CD4-positive, alpha-beta T cell treated with Interleukin-21 for 1 hour (primary cell): ENCODE results near the gene DIAPH3.

ENCODE experiments used
- DNase-seq: peaks from one replicate; pipeline ENCODE4 v3.0.0-alpha.2; 2020

DIAPH3 gene

DNA sequence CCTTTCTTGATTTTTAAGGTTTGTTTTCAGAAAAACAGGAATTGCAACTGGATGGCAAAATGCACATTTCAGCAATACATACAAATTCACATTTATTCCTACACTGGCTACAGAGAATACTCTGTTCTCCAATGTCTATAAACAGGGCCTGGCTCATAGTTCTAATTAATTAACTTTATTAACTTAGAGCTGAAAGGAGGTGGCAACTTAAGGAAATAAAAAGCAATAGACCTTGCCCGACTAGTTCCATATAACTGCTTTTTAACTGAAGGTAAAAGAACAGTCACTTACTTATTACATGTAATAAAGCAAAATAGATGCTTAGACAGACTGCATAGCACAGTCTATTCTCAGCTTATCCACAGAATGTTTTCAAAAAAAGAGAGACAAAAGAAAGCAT, 498.5 kb downstream of the DIAPH3 start:
- DNase-seq: no peak

GRCh38 chr13:59664586-59664985, 499.1 kb downstream of the DIAPH3 start:
- no peak for DNase-seq

GRCh38 chr13:59663707-59664106, 500.0 kb downstream of the DIAPH3 start:
- DNase-seq: no peak

- DNase-seq: no peak
Measured at GRCh38 chr13:59660582-59660981, 503.1 kb downstream of the DIAPH3 start.

DNA sequence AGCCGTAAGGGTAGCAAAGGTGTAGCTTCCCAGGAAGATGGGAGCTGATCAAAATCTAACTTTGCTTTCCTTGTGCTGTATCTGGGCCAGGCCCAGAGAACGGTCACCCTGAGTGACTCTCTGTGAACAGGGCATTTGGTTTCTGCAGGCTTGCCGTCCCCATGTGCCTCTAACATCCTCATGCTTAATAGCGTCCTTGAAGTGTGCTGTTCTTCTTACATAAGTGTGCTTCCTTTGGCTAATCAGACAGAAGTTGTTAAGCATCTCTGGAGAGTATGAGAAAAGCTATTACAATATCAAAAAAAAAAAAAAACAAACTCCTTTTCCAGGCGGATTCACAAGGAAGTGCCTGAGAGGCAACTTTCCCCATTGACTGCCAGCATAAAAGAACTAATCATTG, 503.7 kb downstream of the DIAPH3 start:
- DNase-seq: no peak

DNA sequence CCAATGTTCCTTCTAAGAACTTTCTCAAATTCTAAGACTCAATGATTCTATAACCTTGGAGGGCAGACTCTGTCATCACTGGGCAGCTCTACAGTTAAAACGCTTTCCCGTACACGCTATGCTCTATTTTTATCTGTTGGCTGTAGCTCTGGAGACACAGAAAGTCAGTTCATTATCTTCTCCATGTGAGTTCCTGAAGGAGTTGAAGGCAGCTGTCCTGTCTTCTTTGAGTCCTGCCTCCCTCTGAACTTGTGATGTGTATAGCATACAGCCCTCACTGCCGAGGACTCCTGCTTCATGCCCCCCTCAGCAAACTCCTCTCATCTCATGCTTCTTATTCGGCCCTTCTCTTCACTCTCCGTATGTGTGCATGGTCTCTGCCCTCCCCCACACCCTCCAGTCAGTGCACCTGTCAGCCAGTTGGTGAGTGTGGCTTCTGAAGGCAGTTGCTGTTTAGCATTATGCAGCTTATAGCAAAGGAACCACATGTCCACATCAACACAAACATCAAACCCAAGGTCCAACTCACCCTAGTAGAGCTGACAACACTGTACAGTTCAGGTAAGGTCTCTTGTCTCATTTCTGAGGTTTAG, 504.9 kb downstream of the DIAPH3 start:
- DNase-seq: no peak

DNA sequence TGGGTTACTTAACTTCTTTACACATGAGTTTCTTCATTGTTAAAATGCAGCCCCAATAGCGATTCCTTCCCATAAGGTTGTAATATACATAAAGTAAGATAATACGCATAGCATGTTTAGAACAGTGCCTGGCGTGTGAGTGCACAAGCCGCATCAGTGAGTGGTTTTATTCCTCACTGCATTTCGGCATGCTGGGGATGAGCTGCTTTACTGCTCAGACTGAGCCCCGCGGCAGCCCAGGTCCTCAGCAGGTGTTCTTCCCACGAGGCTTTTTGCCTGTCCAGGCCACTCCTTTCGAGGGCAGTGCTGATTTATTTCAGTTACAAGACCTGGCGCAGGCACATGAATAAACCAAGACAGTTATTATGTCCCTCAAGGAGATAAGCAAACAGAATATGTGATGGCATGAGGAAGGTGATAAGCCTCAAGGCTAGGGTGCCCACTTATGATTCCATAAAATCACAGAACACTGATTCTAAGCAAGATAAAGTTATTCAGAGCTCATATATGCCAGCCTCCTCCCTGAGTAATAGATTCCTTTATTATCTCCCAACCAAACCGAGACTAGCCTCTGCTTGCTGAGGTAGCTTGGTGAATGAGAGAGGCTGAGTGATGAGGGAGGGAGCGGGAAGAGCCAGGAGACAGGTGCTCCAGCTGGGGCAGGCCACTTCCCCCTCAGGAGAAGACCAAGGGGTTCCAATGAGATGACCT, 505.5 kb downstream of the DIAPH3 start:
- no peak for DNase-seq

- no peak for DNase-seq
Measured at GRCh38 chr13:59653916-59654315, 509.8 kb downstream of the DIAPH3 start.

DNA sequence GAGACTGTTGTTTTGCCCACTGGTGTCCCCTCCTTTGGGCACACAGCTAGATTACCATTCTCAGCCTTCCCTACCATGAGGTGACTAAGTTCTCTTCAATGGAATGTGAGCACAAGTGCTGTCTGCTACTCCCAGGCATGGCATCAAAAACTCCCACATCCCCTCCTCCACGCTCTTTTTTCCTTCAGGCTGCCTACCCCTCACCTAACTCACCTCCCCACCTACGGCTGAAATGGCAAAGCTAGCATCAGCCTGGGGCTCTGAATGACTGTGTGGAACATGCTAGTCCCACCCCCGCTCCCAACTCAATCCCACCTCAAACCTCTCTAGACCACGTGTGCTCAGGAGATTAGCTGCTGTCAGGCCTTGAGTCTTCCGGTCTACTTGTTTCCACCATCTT, 512.2 kb downstream of the DIAPH3 start:
- no peak for DNase-seq

DNA sequence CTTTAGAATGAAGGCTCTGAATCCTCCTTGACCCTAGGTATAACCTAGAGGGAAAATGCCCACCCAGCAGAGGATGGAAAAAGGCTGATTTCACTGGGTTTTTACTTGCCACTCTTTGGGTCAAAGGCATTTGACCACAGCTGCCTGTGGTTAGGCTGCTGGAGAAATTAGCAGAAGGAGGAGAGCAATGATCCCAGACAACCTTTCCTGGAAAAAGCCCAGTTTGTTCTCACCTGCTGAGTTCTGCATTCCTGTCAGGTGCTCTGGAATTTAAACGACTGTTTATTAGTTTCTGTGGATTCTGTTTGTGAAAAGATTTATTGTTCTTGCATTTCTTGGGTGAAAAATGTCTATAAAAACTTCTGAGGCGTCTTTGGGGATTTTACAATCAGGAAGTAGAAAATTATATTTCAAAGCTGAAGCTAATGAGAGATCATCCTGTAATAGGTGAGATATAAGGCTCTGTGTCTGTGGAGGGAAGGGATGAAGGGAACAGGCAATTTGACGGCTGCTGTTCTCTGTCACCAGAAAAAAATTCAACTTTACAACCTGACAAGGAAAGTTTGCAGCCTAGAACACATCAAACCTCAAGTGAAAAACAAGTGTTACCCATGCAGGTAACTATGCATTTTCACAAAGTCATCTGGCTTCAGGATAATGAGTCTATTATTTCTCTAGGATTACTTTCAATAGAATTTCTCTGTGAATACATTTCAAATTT, 519.7 kb downstream of the DIAPH3 start:
- no peak for DNase-seq

DNA sequence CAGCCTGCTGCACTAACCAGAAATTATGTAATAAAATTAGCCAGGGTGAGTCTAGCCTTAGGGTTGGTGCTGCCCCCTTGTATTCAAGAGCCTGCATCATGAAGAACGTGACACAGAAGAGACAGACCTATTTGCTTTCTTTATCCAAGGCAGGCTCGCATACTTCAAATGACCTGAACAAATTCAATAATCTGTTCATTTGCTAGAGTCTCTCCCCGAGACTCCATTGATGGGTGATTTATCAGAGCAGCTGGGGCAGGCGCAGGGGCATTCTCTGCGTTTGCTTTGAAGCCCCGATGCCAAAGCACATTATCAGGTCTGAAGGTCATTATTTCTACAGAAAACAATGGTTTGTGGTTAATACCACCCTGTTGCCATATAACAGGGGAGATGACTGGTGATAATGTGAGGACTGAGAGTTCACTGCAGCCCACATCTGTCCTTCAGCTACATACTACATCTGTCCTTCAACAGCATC, 520.3 kb downstream of the DIAPH3 start:
- DNase-seq: no peak

DNA sequence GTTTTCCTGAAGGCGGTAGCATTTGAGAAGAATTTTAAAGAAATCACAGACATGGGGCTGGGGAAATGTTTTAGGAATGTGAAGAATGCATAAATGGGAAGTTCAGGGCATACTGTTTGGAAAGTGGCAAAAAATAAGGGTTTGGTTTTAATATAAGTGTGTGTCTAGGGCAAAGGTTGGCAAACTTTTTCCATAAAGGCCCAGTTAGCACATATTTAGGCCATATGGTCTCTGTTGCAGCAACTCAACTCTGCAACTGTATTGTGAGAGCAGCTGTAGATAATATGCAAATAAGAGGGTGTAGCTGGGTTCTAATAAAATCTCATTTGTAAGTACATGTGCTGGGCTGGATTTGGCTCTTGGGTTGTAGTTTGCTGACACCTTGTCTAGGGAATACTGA, 521.9 kb downstream of the DIAPH3 start:
- no peak for DNase-seq

- no peak for DNase-seq
Measured at GRCh38 chr13:59641261-59641660, 522.5 kb downstream of the DIAPH3 start.

DNA sequence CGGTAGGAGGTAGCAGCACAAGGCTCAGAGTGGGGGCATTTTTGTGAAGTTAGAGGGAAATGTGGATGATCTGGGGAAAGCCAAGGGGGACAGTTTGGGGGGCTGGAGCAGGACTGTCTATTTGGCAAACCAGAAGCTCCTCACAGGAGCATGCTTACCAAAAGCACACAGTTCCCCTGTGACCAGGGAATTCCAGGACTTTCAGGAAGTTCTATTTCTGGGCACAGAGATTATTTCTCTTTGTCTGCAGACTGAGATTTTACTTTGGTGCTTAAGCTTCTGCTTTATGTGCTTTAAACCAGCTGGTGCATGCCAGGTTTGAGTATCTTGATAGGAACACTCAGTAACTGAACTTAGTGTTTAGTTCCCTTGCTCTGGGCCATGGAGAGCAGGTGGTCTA, 525.3 kb downstream of the DIAPH3 start:
- no peak for DNase-seq

- DNase-seq: no peak
Measured at GRCh38 chr13:59635589-59635988, 528.1 kb downstream of the DIAPH3 start.

- DNase-seq: no peak
Measured at GRCh38 chr13:59633290-59633689, 530.4 kb downstream of the DIAPH3 start.

- DNase-seq: no peak
Measured at GRCh38 chr13:59631271-59631670, 532.5 kb downstream of the DIAPH3 start.

DNA sequence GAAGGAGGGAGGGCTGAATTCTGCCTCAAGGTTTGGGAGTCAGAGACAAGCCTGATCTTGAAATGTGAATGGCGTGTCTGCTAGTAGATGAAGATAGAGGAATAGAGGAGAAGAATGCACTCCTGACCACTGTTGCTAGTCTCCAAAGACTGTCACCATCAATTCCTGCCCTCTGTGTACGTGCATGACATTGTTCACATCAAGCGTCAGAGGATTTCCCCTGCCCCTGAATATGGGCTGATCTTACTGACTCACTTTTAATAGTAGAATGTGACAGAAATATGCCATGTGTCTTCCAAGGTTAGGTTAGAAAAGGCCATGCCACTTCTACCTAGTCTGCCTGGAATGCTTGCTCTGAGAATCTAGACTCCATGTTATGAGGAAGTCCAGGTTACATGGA, 538.6 kb downstream of the DIAPH3 start:
- no peak for DNase-seq

- DNase-seq: no peak
Measured at GRCh38 chr13:59623206-59623915, 540.4 kb downstream of the DIAPH3 start.

- no peak for DNase-seq
Measured at GRCh38 chr13:59621773-59622172, 542.0 kb downstream of the DIAPH3 start.
